ENCODE measurements around the gene MCEMP1. TPM values are rescaled to one million over a fixed set of nuclear protein-coding genes. Genes with fewer than 3 reads are reported as not detected.

Gene MCEMP1
- total and polyA plus RNA-seq, 2 of the 4 experiments (the other 2 are of a cell fraction): 0.15 TPM; not detected in 1

DNA sequence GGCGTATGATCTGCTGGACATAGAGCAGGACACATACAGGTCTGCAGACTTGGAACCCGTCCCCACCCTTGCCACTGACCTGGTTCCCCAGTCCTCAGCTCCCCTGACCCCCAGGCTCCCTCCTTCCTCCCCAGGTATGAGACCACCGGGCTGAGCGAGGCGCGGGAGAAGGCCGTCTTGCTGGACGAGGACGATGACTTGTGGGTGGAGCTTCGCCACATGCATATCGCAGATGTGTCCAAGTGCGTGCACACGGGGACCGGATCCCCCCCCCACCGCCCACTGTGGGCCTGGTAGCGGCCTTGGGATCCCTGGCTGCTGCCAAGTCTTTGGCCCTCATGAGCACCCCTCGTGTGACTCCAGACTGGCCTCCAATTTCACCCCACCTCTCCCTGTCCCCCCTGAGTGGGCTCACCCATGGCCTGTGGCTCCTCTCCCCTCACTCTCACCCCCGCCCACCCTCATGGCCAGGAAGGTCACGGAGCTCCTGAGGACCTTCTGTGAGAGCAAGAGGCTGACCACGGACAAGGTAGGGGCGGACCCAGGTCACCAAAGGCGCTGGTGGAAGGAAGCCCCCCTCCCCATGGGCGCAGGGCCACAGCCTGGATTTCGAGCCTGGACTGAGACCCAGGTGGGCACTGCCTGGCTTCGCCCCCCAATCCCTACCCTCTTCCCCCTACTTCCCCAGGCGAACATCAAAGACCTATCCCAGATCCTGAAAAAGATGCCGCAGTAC, 34.4 kb upstream of the MCEMP1 start:
- Histone ChIP-seq H3K27me3 (ENCODE audit: control insufficient read depth, insufficient read depth, low read length) (peaks cover 4% of the 10 kb centered on the region; the same call in 1 of the 2 replicates), H2BK20ac (ENCODE audit: low read depth, low read length) (no peak overlapping the region), H3K9me3 (ENCODE audit: control insufficient read depth, insufficient read depth, low read length) (no peaks in the 10 kb centered on the region), H3K4ac (ENCODE audit: low read depth, low read length) (no peak overlapping the region), H4K8ac (ENCODE audit: low read depth in 2 of 2, low read length in 2 of 2) (no peak overlapping the region), H2BK5ac (ENCODE audit: low read depth, low read length, poor library complexity, severe bottlenecking) (no peak overlapping the region), H2AK5ac (ENCODE audit: low read depth, low read length) (no peak overlapping the region), H3K4me3 (ENCODE audit: insufficient read depth, low read depth, low read length) (no peak overlapping the region), H3K4me2 (ENCODE audit: low read depth, low read length) (no peak overlapping the region), H3K27ac (ENCODE audit: insufficient read depth, low read length) (no peak overlapping the region), H3K56ac (ENCODE audit: extremely low read depth, insufficient read depth, low read length) (no peak overlapping the region), H3K18ac (ENCODE audit: low read depth, low read length) (no peak overlapping the region), H3K36me3 (ENCODE audit: control insufficient read depth, insufficient read depth, low read length) (no peaks in the 10 kb centered on the region), H4K5ac (ENCODE audit: low read depth, low read length) (no peak overlapping the region), H3K23ac (ENCODE audit: low read depth, low read length) (no peak overlapping the region), H3K9ac (ENCODE audit: low read depth, low read length) (no peak overlapping the region), H2BK15ac (ENCODE audit: low read depth, low read length) (no peak overlapping the region), H2AK9ac (replicated peaks; ENCODE audit: low read depth, low read length, poor library complexity) (no peak overlapping the region), H3K14ac (replicated peaks; ENCODE audit: low read depth, low read length) (no peak overlapping the region), H3K9me1 (ENCODE audit: insufficient read depth, low read length) (peaks cover 7% of the 10 kb centered on the region; the same call in 1 of the 2 replicates), H4K91ac (ENCODE audit: insufficient read depth, low read depth, low read length) (no peak overlapping the region), H2BK120ac (ENCODE audit: low read depth, low read length) (no peak overlapping the region), H3K79me1 (ENCODE audit: low read depth in 1 of 2, low read length in 2 of 2) (no peaks in the 10 kb centered on the region), H3K4me1 (ENCODE audit: control insufficient read depth, insufficient read depth, low read length) (no peaks in the 10 kb centered on the region), H2AFZ (replicated peaks; ENCODE audit: low read length, poor library complexity) (no peak overlapping the region), H4K20me1 (ENCODE audit: insufficient read depth, low read length) (peaks cover 5% of the 10 kb centered on the region; the same call in 1 of the 2 replicates)
- in situ Hi-C loops (cut with MboI; ENCODE audit: low sequenced_read_pairs): no loop called here
- WGBS, 2 experiments (ENCODE audit: extremely low coverage in 2 of 2, insufficient read length in 1 of 2): 91% methylated on average over 13 of the region's 27 CpGs; no CpG with 5 or more reads in 1 of the 2 experiments
- TF ChIP-seq, protein P1, sequence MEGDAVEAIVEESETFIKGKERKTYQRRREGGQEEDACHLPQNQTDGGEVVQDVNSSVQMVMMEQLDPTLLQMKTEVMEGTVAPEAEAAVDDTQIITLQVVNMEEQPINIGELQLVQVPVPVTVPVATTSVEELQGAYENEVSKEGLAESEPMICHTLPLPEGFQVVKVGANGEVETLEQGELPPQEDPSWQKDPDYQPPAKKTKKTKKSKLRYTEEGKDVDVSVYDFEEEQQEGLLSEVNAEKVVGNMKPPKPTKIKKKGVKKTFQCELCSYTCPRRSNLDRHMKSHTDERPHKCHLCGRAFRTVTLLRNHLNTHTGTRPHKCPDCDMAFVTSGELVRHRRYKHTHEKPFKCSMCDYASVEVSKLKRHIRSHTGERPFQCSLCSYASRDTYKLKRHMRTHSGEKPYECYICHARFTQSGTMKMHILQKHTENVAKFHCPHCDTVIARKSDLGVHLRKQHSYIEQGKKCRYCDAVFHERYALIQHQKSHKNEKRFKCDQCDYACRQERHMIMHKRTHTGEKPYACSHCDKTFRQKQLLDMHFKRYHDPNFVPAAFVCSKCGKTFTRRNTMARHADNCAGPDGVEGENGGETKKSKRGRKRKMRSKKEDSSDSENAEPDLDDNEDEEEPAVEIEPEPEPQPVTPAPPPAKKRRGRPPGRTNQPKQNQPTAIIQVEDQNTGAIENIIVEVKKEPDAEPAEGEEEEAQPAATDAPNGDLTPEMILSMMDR (conservative IDR thresholded peaks at IDR 0.05; ENCODE audit: low read depth, low read length): no peak
- TF ChIP-seq SMC3 (IDR thresholded peaks at IDR 0.05; ENCODE audit: low read depth, low read length) (no peak), MAFK (IDR thresholded peaks at IDR 0.05; ENCODE audit: low read depth, low read length) (no peak), FOS (IDR thresholded peaks at IDR 0.05; ENCODE audit: low read depth, low read length) (no peak), MAZ (IDR thresholded peaks at IDR 0.05; ENCODE audit: borderline replicate concordance, low read depth, low read length) (no peak), NFE2L2 (IDR thresholded peaks at IDR 0.05; ENCODE audit: low read depth, low read length) (no peak), RFX5 (IDR thresholded peaks at IDR 0.05; ENCODE audit: low read depth, low read length) (no peak), BHLHE40 (IDR thresholded peaks at IDR 0.05; ENCODE audit: low read depth, low read length) (no peak), CHD1 (IDR thresholded peaks at IDR 0.05; ENCODE audit: low read depth, low read length) (no peak), MXI1 (IDR thresholded peaks at IDR 0.05; ENCODE audit: borderline replicate concordance, low read depth, low read length) (no peak), POLR2A (IDR thresholded peaks at IDR 0.05; ENCODE audit: low read depth, low read length) (no peak), CEBPB (IDR thresholded peaks at IDR 0.05; ENCODE audit: low read depth, low read length) (no peak), RAD21 (IDR thresholded peaks at IDR 0.05; ENCODE audit: low read length) (no peak), RCOR1 (IDR thresholded peaks at IDR 0.05; ENCODE audit: insufficient replicate concordance, low read length) (no peak)
- intact Hi-C loops (cut with micrococcal nuclease): no loop called here
- CTCF ChIA-PET: no interaction called here
- ATAC-seq (ENCODE audit: low read depth) (no peak), DNase-seq (no peak)
- no TSS peak for BruUV-seq (replicated peaks)
- dilution Hi-C loops (cut with HindIII; ENCODE audit: low sequenced_read_pairs, unreplicated experiment): no loop called here
- POLR2A ChIA-PET (ENCODE audit: unreplicated experiment): no interaction called here

All from IMR-90 (cell line).